GM19099 (cell line): ENCODE measurements around the gene DNAAF5.

Experiments used
- POLR2A ChIP-seq: IDR thresholded peaks from 3 replicates; pipeline ENCODE4 v1.6.1; 2011; ENCODE audit warnings: low read depth; ENCODE audit not compliant: insufficient read length; ENCODE audit errors: extremely low read depth

The DNAAF5 gene

GRCh38 chr7:833601-834258 lies 107.2 kb downstream of the DNAAF5 start:
- TF ChIP-seq POLR2A, result no peak

- no peak for TF ChIP-seq POLR2A
These were observed 107.8 kb downstream of the DNAAF5 start for GRCh38 chr7:834277-834676.

GRCh38 chr7:835021-835420 lies 108.5 kb downstream of the DNAAF5 start:
- no peak for TF ChIP-seq POLR2A

- TF ChIP-seq POLR2A, result no peak
These were observed 109.2 kb downstream of the DNAAF5 start for GRCh38 chr7:835485-836401.
